Measurements from ENCODE around the gene ZNF492.

DNA sequence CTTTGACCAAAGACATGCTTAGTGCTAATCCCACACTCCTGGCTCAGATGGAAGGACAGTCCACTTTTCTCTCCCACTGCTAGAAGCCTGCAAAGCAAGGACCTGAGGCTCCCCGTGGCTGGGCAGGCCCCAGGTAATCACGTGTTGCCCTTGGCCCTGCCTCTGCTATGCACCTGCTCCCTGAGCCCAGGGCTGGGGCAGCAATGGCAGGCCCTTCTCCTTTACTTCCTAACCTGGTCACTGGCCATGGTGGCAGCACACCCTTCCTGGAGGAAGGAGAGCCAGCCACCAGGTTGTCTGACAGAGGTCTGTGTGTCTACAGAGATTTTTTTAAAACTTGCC is 27.9 kb upstream of the ZNF492 start:
- TF ChIP-seq, protein P1, sequence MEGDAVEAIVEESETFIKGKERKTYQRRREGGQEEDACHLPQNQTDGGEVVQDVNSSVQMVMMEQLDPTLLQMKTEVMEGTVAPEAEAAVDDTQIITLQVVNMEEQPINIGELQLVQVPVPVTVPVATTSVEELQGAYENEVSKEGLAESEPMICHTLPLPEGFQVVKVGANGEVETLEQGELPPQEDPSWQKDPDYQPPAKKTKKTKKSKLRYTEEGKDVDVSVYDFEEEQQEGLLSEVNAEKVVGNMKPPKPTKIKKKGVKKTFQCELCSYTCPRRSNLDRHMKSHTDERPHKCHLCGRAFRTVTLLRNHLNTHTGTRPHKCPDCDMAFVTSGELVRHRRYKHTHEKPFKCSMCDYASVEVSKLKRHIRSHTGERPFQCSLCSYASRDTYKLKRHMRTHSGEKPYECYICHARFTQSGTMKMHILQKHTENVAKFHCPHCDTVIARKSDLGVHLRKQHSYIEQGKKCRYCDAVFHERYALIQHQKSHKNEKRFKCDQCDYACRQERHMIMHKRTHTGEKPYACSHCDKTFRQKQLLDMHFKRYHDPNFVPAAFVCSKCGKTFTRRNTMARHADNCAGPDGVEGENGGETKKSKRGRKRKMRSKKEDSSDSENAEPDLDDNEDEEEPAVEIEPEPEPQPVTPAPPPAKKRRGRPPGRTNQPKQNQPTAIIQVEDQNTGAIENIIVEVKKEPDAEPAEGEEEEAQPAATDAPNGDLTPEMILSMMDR (IDR thresholded peaks at IDR 0.05; ENCODE audit: poor library complexity, severe bottlenecking), result no peak
- no peak for TF ChIP-seq EP300 (conservative IDR thresholded peaks at IDR 0.05; ENCODE audit: poor library complexity, severe bottlenecking)
- TF ChIP-seq EZH2 (IDR thresholded peaks at IDR 0.05; ENCODE audit: borderline replicate concordance, insufficient read depth, low read length, poor library complexity, severe bottlenecking), result no peak
- TF ChIP-seq, protein P2, sequence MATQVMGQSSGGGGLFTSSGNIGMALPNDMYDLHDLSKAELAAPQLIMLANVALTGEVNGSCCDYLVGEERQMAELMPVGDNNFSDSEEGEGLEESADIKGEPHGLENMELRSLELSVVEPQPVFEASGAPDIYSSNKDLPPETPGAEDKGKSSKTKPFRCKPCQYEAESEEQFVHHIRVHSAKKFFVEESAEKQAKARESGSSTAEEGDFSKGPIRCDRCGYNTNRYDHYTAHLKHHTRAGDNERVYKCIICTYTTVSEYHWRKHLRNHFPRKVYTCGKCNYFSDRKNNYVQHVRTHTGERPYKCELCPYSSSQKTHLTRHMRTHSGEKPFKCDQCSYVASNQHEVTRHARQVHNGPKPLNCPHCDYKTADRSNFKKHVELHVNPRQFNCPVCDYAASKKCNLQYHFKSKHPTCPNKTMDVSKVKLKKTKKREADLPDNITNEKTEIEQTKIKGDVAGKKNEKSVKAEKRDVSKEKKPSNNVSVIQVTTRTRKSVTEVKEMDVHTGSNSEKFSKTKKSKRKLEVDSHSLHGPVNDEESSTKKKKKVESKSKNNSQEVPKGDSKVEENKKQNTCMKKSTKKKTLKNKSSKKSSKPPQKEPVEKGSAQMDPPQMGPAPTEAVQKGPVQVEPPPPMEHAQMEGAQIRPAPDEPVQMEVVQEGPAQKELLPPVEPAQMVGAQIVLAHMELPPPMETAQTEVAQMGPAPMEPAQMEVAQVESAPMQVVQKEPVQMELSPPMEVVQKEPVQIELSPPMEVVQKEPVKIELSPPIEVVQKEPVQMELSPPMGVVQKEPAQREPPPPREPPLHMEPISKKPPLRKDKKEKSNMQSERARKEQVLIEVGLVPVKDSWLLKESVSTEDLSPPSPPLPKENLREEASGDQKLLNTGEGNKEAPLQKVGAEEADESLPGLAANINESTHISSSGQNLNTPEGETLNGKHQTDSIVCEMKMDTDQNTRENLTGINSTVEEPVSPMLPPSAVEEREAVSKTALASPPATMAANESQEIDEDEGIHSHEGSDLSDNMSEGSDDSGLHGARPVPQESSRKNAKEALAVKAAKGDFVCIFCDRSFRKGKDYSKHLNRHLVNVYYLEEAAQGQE (IDR thresholded peaks at IDR 0.05; ENCODE audit: borderline replicate concordance), result no peak
- TF ChIP-seq POLR2AphosphoS5 (IDR thresholded peaks at IDR 0.05), result no peak

All from neural cell (in vitro differentiated cells).